Mesenchymal stem cell (in vitro differentiated cells and primary cell): ENCODE measurements around the gene AMZ1.
A peak's percentile ranks its signal among the peaks of the same experiment; 100 is the strongest.

Experiments used
- DNase-seq: peaks from one replicate; pipeline ENCODE4 v3.0.0-alpha.2; 2013
- H2AFZ ChIP-seq: one replicate; pipeline ENCODE4 v1.6.1; 2013; ENCODE audit warnings: low read depth, mild to moderate bottlenecking, control low read depth, inconsistent platforms, low read length, moderate library complexity
- H2AK5ac ChIP-seq: 2 replicates; pipeline ENCODE4 v1.6.1; 2013; ENCODE audit warnings: low read length, moderate library complexity, mild to moderate bottlenecking, inconsistent platforms; ENCODE audit not compliant: severe bottlenecking
- H2BK120ac ChIP-seq: one replicate; pipeline ENCODE4 v1.6.1; 2013; ENCODE audit warnings: low read depth, mild to moderate bottlenecking, inconsistent platforms, low read length, moderate library complexity
- H2BK12ac ChIP-seq, 2 experiments: one replicate each; pipeline ENCODE4 v1.6.1; 2013; ENCODE audit warnings: inconsistent platforms in 2 of 2, low read length in 2 of 2, mild to moderate bottlenecking in 2 of 2, moderate library complexity in 2 of 2, control low read depth in 1 of 2
- H2BK15ac ChIP-seq: one replicate; pipeline ENCODE4 v1.6.1; 2013; ENCODE audit warnings: mild to moderate bottlenecking, low read depth, inconsistent platforms; ENCODE audit not compliant: poor library complexity, severe bottlenecking
- H2BK5ac ChIP-seq: 2 replicates; pipeline ENCODE4 v1.6.1; 2013; ENCODE audit warnings: low read depth, mild to moderate bottlenecking, low read length, control low read depth, inconsistent platforms; ENCODE audit not compliant: poor library complexity, severe bottlenecking
- H3K14ac ChIP-seq, 2 experiments: one replicate each; pipeline ENCODE4 v1.6.1; 2013; ENCODE audit warnings: inconsistent platforms in 2 of 2, low read length in 2 of 2, control low read depth in 1 of 2, mild to moderate bottlenecking in 1 of 2, moderate library complexity in 1 of 2
- H3K18ac ChIP-seq, 2 experiments: one replicate each; pipeline ENCODE4 v1.6.1; 2013; ENCODE audit warnings: inconsistent platforms in 2 of 2, low read length in 2 of 2, control low read depth in 1 of 2, low read depth in 1 of 2, mild to moderate bottlenecking in 1 of 2
- H3K23ac ChIP-seq, 2 experiments: one replicate each; pipeline ENCODE4 v1.6.1; 2013; ENCODE audit warnings: inconsistent platforms in 2 of 2, low read length in 2 of 2, mild to moderate bottlenecking in 2 of 2, moderate library complexity in 2 of 2, control low read depth in 1 of 2
- H3K27ac ChIP-seq: 2 replicates; pipeline ENCODE4 v1.5.1; 2013; ENCODE audit warnings: mild to moderate bottlenecking, moderate library complexity, low read length, control low read depth, inconsistent platforms; ENCODE audit not compliant: poor library complexity, severe bottlenecking
- H3K27me3 ChIP-seq, 2 experiments: 2 replicates each; pipeline versions ENCODE4 v1.6.1 to v1.7.0; 2013; ENCODE audit warnings: low read length in 2 of 2, mild to moderate bottlenecking in 2 of 2, moderate library complexity in 2 of 2, control low read depth in 1 of 2, inconsistent platforms in 1 of 2; ENCODE audit not compliant: control insufficient read depth in 1 of 2, insufficient read depth in 1 of 2
- H3K36me3 ChIP-seq, 2 experiments: 2 replicates each; pipeline versions ENCODE4 v1.6.1 to v1.7.0; 2013; ENCODE audit warnings: low read length in 2 of 2, control low read depth in 1 of 2, inconsistent platforms in 1 of 2, low read depth in 1 of 2, mild to moderate bottlenecking in 1 of 2; ENCODE audit not compliant: insufficient read depth in 2 of 2, control insufficient read depth in 1 of 2
- H3K4ac ChIP-seq, 2 experiments: one replicate each; pipeline ENCODE4 v1.6.1; 2013; ENCODE audit warnings: inconsistent platforms in 2 of 2, low read length in 2 of 2, mild to moderate bottlenecking in 2 of 2, moderate library complexity in 2 of 2, control low read depth in 1 of 2, low read depth in 1 of 2
- H3K4me1 ChIP-seq: 2 replicates; pipeline ENCODE4 v1.6.1; 2013; ENCODE audit warnings: low read depth, low read length, control low read depth; ENCODE audit not compliant: control insufficient read depth, insufficient read depth
- H3K4me2 ChIP-seq: 2 replicates; pipeline ENCODE4 v1.6.1; 2013; ENCODE audit warnings: low read length, mild to moderate bottlenecking, inconsistent platforms; ENCODE audit not compliant: poor library complexity, severe bottlenecking
- H3K4me3 ChIP-seq, 2 experiments: 2 replicates each; pipeline versions ENCODE4 v1.5.1 to v1.7.0; 2013; ENCODE audit warnings: low read length in 2 of 2, mild to moderate bottlenecking in 2 of 2, control low read depth in 1 of 2, low read depth in 1 of 2; ENCODE audit not compliant: insufficient read depth in 1 of 2
- H3K79me1 ChIP-seq: replicated peaks from 2 replicates; pipeline ENCODE4 v1.6.1; 2013; ENCODE audit warnings: mild to moderate bottlenecking, control low read depth, low read length, inconsistent platforms; ENCODE audit not compliant: poor library complexity, severe bottlenecking
- H3K9ac ChIP-seq: 2 replicates; pipeline ENCODE4 v1.7.0; 2013; ENCODE audit warnings: mild to moderate bottlenecking, low read length, moderate library complexity
- H3K9me3 ChIP-seq: 2 replicates; pipeline ENCODE4 v1.7.0; 2013; ENCODE audit warnings: mild to moderate bottlenecking, low read length; ENCODE audit not compliant: control insufficient read depth
- H4K8ac ChIP-seq: one replicate; pipeline ENCODE4 v1.6.1; 2013; ENCODE audit warnings: inconsistent platforms, mild to moderate bottlenecking, low read length, moderate library complexity
- H4K91ac ChIP-seq: one replicate; pipeline ENCODE4 v1.6.1; 2013; ENCODE audit warnings: mild to moderate bottlenecking, low read length, inconsistent platforms
- WGBS: methylation state at CpG from one replicate; pipeline ENCODE4 v1.1.7; 2013; ENCODE audit warnings: mixed read lengths; 5-methylcytosine and 5-hydroxymethylcytosine counted together

The AMZ1 gene

GRCh38 chr7:2729031-2729892 is 41.3 kb downstream of the AMZ1 start:
- Histone ChIP-seq H3K27me3 (no peaks in the 10 kb centered on the region), H2AK5ac (no peak overlapping the region), H3K79me1 (peaks cover 50% of the 10 kb centered on the region), H2BK12ac (no peak overlapping the region), H3K4me1 (peaks cover 5% of the 10 kb centered on the region), H3K14ac (peak overlapping the region in 1 of 2 experiments; percentile 58), H2BK15ac (no peak overlapping the region), H3K9me3 (peaks cover 8% of the 10 kb centered on the region), H2BK5ac (no peak overlapping the region), H3K18ac (no peak overlapping the region), H3K9ac (no peak overlapping the region), H3K4ac (no peak overlapping the region), H3K4me3 (no peak overlapping the region), H3K23ac (no peak overlapping the region), H3K27ac (no peak overlapping the region), H2AFZ (no peak overlapping the region), H4K91ac (no peak overlapping the region), H3K36me3 (peaks cover 52 to 64% of the 10 kb centered on the region in 2 experiments), H2BK120ac (no peak overlapping the region), H4K8ac (no peak overlapping the region), H3K4me2 (no peak overlapping the region)
- DNase-seq, result no peak
- WGBS, result 90% methylated on average over 37 of the region's 37 CpGs

- Histone ChIP-seq H2AFZ (no peak overlapping the region), H3K79me1 (peaks cover 43% of the 10 kb centered on the region)
- 89% methylated on average over 33 of the region's 33 CpGs for WGBS
Measured at GRCh38 chr7:2729893-2730716, 42.1 kb downstream of the AMZ1 start.

GRCh38 chr7:2730846-2731770 is 43.1 kb downstream of the AMZ1 start:
- peaks cover 36 to 50% of the 10 kb centered on the region in 2 experiments for H3K36me3 ChIP-seq
- no peaks in the 10 kb centered on the region for H3K27me3 ChIP-seq
- H3K4me2 ChIP-seq, result no peak overlapping the region
- no peak overlapping the region for H4K8ac ChIP-seq
- no peak overlapping the region for H3K18ac ChIP-seq
- H3K79me1 ChIP-seq, result peaks cover 36% of the 10 kb centered on the region
- H2BK15ac ChIP-seq, result no peak overlapping the region
- peaks cover 21% of the 10 kb centered on the region for H3K4me1 ChIP-seq
- no peak overlapping the region for H3K14ac ChIP-seq
- H3K27ac ChIP-seq, result no peak overlapping the region
- peaks cover 10% of the 10 kb centered on the region for H3K9me3 ChIP-seq
- WGBS, result 97% methylated on average over 45 of the region's 45 CpGs
- DNase-seq, result no peak
- no peak overlapping the region for H2AK5ac ChIP-seq
- H3K4ac ChIP-seq, result no peak overlapping the region
- H2BK12ac ChIP-seq, result no peak overlapping the region
- no peak overlapping the region for H2BK5ac ChIP-seq
- no peak overlapping the region for H2BK120ac ChIP-seq
- no peak overlapping the region for H4K91ac ChIP-seq
- H3K23ac ChIP-seq, result no peak overlapping the region
- no peak overlapping the region for H3K9ac ChIP-seq
- H2AFZ ChIP-seq, result no peak overlapping the region
- H3K4me3 ChIP-seq, result no peak overlapping the region

More at GRCh38 chr7:2729893-2730716, 42.1 kb downstream of the AMZ1 start:
- no peak overlapping the region for H3K18ac ChIP-seq
- no peak overlapping the region for H4K91ac ChIP-seq
- no peak overlapping the region for H3K27ac ChIP-seq
- no peak overlapping the region for H3K4ac ChIP-seq
- no peak overlapping the region for H2BK5ac ChIP-seq
- H3K14ac ChIP-seq, result no peak overlapping the region
- no peak overlapping the region for H3K9ac ChIP-seq
- H2BK15ac ChIP-seq, result no peak overlapping the region
- no peaks in the 10 kb centered on the region for H3K27me3 ChIP-seq
- H3K36me3 ChIP-seq, result peaks cover 46 to 60% of the 10 kb centered on the region in 2 experiments
- H3K4me3 ChIP-seq, result no peak overlapping the region
- H2BK12ac ChIP-seq, result no peak overlapping the region
- no peak overlapping the region for H4K8ac ChIP-seq
- no peak overlapping the region for H2AK5ac ChIP-seq
- no peak for DNase-seq
- peaks cover 14% of the 10 kb centered on the region for H3K4me1 ChIP-seq
- H3K4me2 ChIP-seq, result no peak overlapping the region
- H3K9me3 ChIP-seq, result peaks cover 10% of the 10 kb centered on the region
- no peak overlapping the region for H3K23ac ChIP-seq
- no peak overlapping the region for H2BK120ac ChIP-seq
